RPMI7951 (cell line): Measurements from ENCODE around the gene FUCA2. TPM values are rescaled to one million over a fixed set of nuclear protein-coding genes. Genes with fewer than 3 reads are reported as not detected.
"Not testable (repeated sequence)": the region's sequence is repeated elsewhere in the genome, so short reads cannot be mapped to it uniquely, and the experiment has no call there.

Source experiments
- DNase-seq: peaks from one replicate; pipeline ENCODE4 v3.0.0-alpha.2; 2012; ENCODE audit warnings: low read depth
- total RNA-seq: library from RNA; depleted of rRNA; stranded (reverse); fragments of >200 nt; shearing (Covaris generic); gene quantifications from 2 replicates; pipeline ENCODE4 v1.2.3, GENCODE V29; 2014

FUCA2 gene
- total RNA-seq, 1 experiment from 2014 or later = 108 TPM

DNA sequence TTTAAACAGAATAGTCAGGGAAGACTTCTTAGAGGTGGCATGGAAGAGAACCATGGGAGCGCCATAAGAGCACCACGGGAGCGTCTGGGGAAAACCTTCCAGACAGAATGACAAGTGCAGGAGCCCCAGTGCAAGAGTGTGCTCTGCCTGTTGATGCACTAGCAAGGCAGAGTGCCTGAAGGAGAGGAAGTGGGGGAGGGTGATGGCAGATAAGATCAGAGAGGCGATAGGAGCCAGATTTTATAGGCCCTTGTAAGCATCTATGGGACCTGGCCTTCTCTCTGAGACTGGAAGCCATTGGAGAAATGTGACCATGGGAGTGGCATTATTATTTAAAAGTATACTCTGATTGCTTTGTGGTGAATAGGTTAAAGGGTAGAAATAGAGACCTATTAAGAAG, 13.1 kb downstream of the FUCA2 start:
- DNase-seq = no peak

DNA sequence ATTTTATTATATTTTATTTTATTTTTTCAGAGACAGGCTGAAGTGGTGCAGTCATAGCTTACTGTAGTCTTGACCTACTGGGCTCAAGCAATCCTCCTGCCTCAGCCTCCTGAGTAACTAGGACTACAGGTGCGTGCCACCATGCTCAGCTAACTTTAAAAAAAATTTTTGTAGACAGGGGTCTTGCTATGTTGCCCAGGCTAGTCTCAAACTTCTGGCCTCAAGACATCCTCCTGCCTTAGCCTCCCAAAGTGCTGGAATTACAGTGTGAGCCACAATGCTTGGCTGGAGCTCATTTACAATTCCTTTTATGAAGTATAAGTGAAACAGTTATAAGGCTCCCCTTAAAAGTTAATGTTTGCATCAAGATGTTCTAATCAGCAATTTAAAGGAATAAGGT, 14.5 kb downstream of the FUCA2 start:
- no peak for DNase-seq

GRCh38 chr6:143490775-143491174, 20.7 kb downstream of the FUCA2 start:
- DNase-seq = peak; percentile 15

DNA sequence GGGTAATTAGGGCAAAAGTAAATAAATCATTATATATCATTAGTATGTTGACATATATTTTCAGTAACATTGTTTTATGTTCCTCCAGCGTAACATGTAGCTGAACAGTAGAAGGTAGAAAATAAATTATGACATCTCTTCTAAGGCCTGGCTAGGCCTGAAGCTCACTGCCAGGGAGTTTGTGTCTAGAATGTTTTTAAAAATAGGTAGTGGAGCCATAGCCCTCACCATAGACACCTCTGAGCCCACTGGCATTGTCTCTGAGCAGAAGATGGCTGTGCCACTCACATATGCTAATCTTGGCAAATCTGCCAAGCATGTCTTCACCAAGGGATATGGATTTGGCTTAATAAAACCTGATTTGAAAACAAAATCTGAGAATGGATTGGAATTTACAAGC, 21.3 kb downstream of the FUCA2 start:
- DNase-seq = no peak

DNA sequence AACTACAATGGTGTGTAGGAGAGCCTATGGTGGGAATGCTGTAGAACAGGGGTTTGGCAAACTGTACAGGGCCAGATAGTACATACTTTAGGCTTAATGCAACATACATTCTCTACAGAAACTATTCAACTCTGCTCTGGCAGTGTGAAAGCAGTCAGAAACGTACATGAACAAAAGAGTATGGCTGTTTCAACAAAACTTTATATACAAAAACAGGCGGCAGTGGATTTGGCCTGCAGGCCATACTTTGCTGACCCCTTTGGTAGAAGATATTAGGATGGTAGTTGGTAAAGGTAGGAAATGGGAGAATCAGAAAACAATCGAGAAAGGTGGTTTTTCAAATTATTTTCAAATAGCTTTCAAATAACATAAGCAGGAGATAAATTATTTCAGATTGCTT, 24.8 kb downstream of the FUCA2 start:
- no peak for DNase-seq

DNA sequence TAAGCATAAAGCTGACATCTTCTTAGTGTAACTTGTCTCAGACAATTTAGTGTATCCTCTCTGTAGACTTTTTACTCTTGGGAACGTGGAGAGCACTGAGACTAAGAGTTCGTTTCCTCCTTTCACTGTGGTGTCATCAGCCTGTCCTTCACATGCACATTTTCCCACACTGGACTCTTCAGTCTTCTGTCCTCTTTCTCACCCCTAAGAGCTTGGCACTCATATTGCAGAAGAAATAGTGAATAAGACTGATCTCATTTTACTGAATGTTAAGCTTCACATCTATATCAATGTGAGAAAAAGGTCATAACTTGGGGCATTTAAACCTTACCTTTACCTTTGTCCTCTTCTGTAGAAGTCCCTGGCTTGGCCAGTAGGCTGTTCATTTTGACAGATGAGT, 25.6 kb downstream of the FUCA2 start:
- no peak for DNase-seq

DNA sequence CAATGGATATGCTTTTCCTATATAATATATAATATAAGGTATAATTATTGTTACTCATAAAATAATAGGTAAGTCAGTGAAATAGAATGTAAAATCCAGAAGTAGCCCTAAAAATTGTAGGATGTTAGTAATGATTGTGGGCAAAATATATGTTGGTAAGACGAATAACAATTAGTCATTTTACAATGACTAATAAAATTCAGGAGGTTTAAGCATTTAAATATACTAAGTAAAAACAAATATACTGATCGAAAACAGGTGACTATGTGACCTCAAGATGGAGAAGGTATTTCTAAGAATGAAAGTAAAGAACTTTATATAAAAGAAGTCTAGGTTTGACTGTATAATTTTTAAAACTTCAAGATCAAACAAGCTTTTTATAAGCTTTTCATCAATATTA, 28.9 kb downstream of the FUCA2 start:
- no peak for DNase-seq

DNA sequence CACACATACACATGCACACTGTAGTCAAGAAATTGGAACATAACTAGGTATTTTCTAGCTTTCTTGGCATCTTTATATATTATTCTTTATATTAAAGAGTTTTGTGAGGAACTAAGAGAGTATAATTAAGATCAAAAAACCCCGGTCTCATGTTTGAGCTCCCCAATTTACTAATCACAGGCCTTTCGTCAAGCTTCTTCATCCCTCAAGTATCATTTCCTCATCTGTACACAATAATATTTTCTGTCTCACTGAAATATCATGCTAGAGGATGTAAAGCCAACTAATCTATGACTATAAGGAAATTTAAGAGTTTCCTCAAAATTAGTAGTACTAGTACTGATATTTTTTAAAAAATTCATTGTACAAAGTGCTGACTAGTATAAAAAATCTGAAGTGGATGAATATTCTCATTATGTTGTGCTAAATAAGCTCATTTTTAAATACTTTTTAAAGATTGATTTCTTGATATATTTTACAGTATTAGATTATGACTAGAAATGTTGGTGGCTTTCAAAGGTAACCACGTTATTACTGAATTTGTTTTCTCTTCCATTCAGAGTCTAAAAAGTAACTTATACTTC, 32.9 kb downstream of the FUCA2 start:
- DNase-seq = no peak

DNA sequence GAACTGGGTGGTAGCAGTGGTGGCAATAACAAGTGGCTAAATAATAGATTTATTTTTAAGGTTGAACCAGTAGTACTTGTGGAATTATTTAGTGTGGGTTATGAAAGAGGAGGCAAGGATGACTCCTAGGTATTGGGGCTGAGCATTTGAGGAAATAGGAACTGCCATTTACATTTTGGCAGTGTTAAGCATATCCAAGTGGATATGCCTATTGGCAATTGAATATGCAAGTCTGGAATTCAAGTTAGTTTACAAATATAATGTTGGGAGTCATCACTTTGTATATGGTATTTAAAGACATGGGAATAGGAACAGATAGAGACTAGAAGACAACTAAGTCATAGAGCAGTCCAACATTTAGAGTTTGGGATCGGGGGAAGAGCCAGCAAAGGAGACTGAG, 35.0 kb downstream of the FUCA2 start:
- DNase-seq = no peak

DNA sequence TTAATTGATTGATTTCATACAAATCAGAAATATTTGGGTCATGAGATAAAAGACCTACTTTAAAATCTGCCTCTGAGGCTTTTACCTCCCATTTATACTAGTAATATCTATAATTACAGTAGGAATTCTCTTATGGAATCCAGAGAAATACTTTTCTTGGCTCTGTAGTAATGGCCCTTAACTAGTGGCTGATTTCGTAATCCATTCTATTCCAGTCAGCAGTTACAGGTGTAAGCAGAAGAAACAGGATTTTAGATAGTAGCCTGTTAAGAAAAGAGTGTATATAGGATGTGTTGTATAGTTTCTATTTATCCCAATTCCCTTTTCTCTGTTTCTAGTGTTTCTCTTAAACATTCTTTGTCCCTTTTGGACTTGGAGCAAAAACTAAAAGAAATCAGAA, 39.7 kb downstream of the FUCA2 start:
- DNase-seq = no peak

GRCh38 chr6:143468823-143469222, 42.7 kb downstream of the FUCA2 start:
- not testable (repeated sequence) for DNase-seq

DNA sequence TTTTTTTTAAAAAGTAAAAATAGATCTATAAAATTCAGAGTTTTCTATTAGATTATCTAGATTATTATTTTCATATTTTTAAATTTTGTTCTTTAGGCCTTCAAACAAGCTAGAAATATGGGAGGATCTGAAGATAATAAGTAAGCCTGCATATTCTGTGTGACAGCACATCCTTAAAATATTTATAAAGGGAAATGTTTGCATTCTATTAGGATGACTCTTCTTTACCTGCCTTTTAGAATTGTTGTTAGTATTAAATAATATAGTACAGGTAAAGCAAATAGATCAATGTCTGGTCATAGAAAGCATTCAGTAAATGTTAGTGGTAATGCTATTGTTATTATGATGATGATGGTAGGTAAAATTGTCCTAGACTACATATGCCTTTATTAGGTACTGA, 43.5 kb downstream of the FUCA2 start:
- no peak for DNase-seq

GRCh38 chr6:143465546-143465945, 46.0 kb downstream of the FUCA2 start:
- no peak for DNase-seq

DNA sequence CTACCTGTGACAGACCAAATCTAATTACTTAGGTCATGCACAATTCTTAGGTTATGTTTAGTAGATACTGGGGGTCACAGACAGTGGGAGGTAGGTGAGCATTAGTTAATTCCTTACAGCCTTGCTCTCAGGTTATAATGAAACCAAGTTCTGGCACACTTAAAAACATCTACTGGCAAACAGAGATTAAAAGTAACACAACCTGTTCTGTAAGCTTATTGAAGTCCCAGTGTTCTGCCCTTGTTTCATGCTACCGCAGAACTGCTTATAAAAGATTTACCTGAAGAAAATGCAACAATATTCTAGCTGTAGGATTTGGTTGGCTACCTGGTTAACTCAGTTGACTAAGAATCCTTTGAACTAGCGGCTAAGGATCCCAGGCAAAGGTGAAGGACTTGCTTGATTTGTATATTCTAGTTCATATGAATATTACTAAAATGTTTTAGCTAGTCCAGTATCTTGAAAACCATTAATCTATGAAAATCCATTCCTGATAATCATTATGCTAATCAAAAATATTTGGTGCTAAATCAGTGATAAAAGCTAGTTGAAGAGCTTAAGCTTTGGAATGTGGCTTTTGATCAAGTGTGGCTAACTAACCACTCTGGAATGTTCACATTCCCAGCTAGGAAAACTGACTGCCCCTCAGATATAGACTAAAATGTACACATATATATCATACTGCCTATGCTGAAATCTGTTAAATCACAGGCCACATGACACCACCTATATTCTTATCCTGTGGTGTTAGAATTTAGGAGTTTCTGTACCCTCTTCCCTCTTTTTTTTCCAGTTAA, 53.8 kb downstream of the FUCA2 start:
- DNase-seq = no peak

DNA sequence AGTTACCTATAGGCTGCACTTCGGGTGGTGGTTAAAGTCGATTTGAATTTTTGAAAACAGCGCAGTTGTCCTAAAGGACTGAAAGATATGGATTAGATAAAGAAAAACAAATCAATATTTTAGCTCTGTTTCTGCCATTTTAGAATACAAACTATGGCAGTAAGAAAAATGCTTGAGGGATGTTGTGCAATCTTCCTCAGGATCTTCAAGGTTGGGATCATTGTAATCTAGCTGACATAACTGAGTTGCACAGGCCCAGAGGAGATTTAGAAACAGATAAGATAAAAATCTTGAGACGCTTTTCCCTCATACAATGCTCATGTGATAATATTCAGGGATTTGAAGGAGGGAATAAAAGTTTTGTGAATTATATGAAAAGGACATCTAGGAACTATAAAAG, 60.0 kb downstream of the FUCA2 start:
- DNase-seq = peak; percentile 11

DNA sequence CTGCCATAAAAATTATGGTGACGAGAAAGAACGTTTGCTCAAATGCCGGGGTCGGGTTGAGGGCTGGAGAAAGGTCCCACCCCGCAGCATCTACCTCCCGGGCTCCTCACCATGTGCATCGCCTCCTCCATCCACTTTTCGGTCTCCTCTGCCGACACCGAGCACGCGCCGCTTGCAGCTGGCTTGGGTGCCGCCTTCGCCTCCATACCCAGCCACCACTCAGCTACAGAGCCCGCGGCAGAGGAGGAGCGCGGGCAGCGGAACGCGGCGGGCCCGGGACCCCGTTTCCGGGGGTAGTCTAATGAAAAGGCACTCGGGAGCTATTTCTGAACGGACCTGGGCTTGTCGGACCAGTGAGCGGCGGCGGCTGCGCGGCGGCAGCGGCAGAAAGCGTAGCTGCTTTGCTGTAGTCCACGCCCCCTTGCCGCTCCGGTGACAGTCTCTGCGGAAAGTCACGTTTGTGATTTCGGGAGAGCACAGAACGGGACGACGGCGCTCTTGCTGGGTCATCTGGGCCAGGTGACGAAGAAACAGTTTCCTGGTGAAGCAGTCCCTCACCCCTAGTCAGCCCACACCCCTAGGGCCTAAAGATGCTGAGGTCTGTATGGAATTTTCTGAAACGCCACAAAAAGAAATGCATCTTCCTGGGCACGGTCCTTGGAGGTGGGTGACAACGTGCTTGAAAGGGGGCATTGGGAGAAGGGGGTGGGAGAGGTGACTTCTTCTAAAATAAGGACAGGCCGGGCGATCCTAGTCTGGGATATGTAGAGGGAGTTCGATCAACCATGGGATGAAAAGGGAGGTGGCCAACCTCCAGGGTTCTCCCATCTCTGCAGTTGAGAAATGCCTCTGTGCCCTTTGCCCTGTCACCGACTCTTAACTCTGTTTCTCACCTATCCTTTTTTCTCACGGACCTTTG, 60.8 kb downstream of the FUCA2 start, which contains the start of the genes ADAT2 and PEX3:
ADAT2 (minus strand) TSS at position 243 of the 919 bp plus-strand sequence; CDS start at position 206, 37 bp downstream.
PEX3 (plus strand) TSS at position 353 of the 919 bp plus-strand sequence; CDS start at position 591, 238 bp downstream.
- DNase-seq = peak; percentile 94

DNA sequence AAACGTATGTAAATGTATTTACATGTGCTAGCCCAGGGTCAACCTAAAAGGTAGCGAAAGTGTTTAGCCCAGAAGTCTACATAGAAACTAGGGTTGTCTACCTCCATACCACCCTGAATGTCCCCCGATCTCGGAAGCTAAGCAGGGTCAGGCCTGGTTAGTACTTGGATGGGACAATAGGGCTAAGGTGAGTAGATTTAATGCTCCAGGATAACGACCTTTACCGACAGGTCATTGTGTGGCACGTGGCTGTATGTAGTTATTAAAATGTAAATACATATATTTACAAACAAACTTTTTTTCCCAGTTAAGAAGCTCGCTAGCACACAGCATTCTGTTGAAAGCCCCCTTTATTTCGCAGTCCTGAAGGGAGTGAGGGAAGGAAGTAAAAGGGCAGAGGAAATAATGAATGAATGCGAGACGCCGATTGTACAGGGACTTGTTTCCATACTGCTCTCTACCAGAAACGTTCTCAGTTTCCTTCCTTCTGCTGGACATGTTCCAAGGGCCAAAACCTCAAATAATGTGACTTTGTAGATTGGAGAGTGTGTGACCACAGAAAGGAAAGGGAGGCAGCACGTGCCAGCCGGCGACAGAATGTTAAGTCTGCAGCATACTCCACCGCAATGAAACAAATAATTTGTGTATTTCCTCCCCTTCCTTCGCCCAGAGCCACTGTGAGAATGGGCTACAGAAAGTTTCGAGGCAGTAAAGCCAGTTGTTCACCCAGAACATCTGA, 61.6 kb downstream of the FUCA2 start:
- peak; percentile 54 for DNase-seq

DNA sequence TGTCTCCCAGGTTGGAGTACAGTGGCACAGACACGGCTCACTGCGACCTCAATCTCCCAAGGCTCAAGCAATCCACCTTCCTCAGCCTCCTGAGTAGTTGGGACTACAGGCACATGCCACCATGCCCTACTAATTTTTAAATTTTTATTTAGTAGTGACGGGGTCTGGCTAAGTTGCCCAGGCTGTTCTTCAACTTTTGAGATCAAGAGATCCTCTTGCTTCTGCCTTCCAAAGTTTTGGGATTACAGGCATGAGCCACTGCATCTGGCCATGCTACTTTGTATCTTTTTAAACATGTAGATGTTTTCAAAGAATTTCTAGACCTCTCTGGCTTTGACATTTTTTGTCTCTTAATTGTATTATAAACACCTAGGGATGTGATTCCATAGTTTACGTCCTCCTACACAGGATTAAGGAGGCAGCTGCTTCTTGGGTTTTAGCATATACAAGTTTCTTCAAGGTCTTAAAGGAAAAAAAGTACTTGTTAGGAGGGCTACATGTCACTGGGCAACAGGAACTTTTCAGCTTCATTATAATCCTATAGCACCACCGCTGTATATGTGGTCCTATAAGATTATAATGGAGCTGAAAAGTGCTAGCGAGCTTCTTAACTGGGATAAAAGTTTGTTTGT, 62.3 kb downstream of the FUCA2 start:
- no peak for DNase-seq

DNA sequence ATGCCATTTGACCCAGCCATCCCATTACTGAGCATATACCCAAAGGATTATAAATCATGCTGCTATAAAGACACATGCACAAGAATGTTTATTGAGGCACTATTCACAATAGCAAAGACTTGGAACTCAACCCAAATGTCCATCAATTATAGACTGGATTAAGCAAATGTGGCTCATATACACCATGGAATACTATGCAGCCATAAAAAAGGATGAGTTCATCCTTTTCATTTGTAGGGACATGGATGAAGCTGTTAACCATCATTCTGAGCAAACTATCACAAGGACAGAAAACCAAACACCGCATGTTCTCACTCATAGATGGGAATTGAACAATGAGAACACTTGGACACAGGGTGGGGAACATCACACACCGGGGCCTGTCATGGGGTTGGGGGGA, 63.7 kb downstream of the FUCA2 start:
- not testable (repeated sequence) for DNase-seq
